Left ventricle myocardium inferior (tissue), 1 donor: ENCODE data around the gene LHFPL6. TPM values are rescaled to one million over a fixed set of nuclear protein-coding genes. Genes with fewer than 3 reads are reported as not detected.

ENCODE experiments used
- DNase-seq: peaks from one replicate; pipeline ENCODE4 v3.0.0-alpha.2; 2020
- H3K27ac ChIP-seq: fragments of 200-600 bp; replicated peaks from 2 replicates; pipeline ENCODE4 v1.8.0; 2021
- H3K27me3 ChIP-seq: fragments of 200-600 bp; 2 replicates; pipeline ENCODE4 v1.8.0; 2021; ENCODE audit warnings: low read depth
- H3K36me3 ChIP-seq: fragments of 200-600 bp; 2 replicates; pipeline ENCODE4 v1.8.0; 2021
- H3K4me1 ChIP-seq: fragments of 200-600 bp; 2 replicates; pipeline ENCODE4 v1.8.0; 2021
- H3K4me3 ChIP-seq: fragments of 200-600 bp; 2 replicates; pipeline ENCODE4 v1.8.0; 2021; ENCODE audit warnings: mild to moderate bottlenecking, moderate library complexity
- H3K9me3 ChIP-seq: fragments of 200-600 bp; replicated peaks from 2 replicates; pipeline ENCODE4 v1.8.0; 2021
- CTCF ChIP-seq: fragments of 200-600 bp; IDR thresholded peaks from 2 replicates; pipeline ENCODE4 v1.8.0; 2021; ENCODE audit warnings: antibody characterized with exemption, mild to moderate bottlenecking, borderline replicate concordance
- intact Hi-C: fragments of 100-400 bp; cut with micrococcal nuclease; formaldehyde crosslinking; loops from one replicate; pipeline ENCODE4 v1.11.0; 2022
- total RNA-seq: library from RNA; stranded (reverse); fragmentation: NEBNext Ultra II Directional; extraction: Animal tissue kit (Norgen Biotek cat#: 25700); gene quantifications from one replicate; pipeline ENCODE4 v1.2.1, GENCODE V29; 2021
- donor health status: DM: no; HTN: yes; CAD: no; lungs with severe emphysema.

Gene LHFPL6
- total RNA-seq, 1 donor from 2014 or later: 51.4 TPM

- H3K9me3 ChIP-seq: no peaks in the 10 kb centered on the region
- H3K27me3 ChIP-seq: no peaks in the 10 kb centered on the region
- no peak for TF ChIP-seq CTCF
- intact Hi-C loops: no loop called here
- H3K27ac ChIP-seq: peak overlapping the region; percentile 86
- DNase-seq: peak; percentile 54
- H3K36me3 ChIP-seq: no peaks in the 10 kb centered on the region
- H3K4me3 ChIP-seq: no peak overlapping the region
- H3K4me1 ChIP-seq: peaks cover 96% of the 10 kb centered on the region
Measured at GRCh38 chr13:39501702-39502324, 101.2 kb downstream of the LHFPL6 start.

GRCh38 chr13:39499604-39500003 lies 103.4 kb downstream of the LHFPL6 start:
- no peaks in the 10 kb centered on the region for H3K9me3 ChIP-seq
- H3K4me1 ChIP-seq: peaks cover 94% of the 10 kb centered on the region
- H3K36me3 ChIP-seq: no peaks in the 10 kb centered on the region
- DNase-seq: no peak
- peak overlapping the region; percentile 86 for H3K27ac ChIP-seq
- intact Hi-C loops: no loop called here
- no peaks in the 10 kb centered on the region for H3K27me3 ChIP-seq
- no peak overlapping the region for H3K4me3 ChIP-seq
- no peak for TF ChIP-seq CTCF

GRCh38 chr13:39498471-39499114 lies 104.4 kb downstream of the LHFPL6 start:
- Histone ChIP-seq H3K27ac (peak overlapping the region; percentile 51), H3K9me3 (no peaks in the 10 kb centered on the region), H3K27me3 (no peaks in the 10 kb centered on the region), H3K4me3 (no peak overlapping the region), H3K36me3 (no peaks in the 10 kb centered on the region), H3K4me1 (peaks cover 97% of the 10 kb centered on the region)
- DNase-seq: no peak
- intact Hi-C loops: no loop called here
- TF ChIP-seq CTCF: no peak

- TF ChIP-seq CTCF: no peak
- no peaks in the 10 kb centered on the region for H3K27me3 ChIP-seq
- peaks cover 86% of the 10 kb centered on the region for H3K4me1 ChIP-seq
- H3K27ac ChIP-seq: peak overlapping the region; percentile 51
- no peak for DNase-seq
- no peak overlapping the region for H3K4me3 ChIP-seq
- intact Hi-C loops: no loop called here
- no peaks in the 10 kb centered on the region for H3K9me3 ChIP-seq
- no peaks in the 10 kb centered on the region for H3K36me3 ChIP-seq
Measured at GRCh38 chr13:39496506-39496905, 106.5 kb downstream of the LHFPL6 start.

GRCh38 chr13:39494633-39495032 lies 108.4 kb downstream of the LHFPL6 start:
- Histone ChIP-seq H3K4me1 (peaks cover 85% of the 10 kb centered on the region), H3K36me3 (no peaks in the 10 kb centered on the region), H3K27ac (no peak overlapping the region), H3K4me3 (no peak overlapping the region), H3K27me3 (no peaks in the 10 kb centered on the region), H3K9me3 (no peaks in the 10 kb centered on the region)
- intact Hi-C loops: no loop called here
- no peak for TF ChIP-seq CTCF
- no peak for DNase-seq
